HFFc6 (cell line): ENCODE results near the gene DIP2B. TPM values are rescaled to one million over a fixed set of nuclear protein-coding genes. Genes with fewer than 3 reads are reported as not detected.

Experiments
- DNase-seq: peaks from one replicate; pipeline ENCODE4 v3.0.0-alpha.2; 2018
- H3K27ac Mint-ChIP-seq: 2 replicates; pipeline ENCODE4 v1.8.0; 2020; ENCODE audit warnings: mild to moderate bottlenecking, mixed read lengths
- H3K27me3 Mint-ChIP-seq: 2 replicates; pipeline ENCODE4 v1.8.0; 2021; ENCODE audit warnings: mild to moderate bottlenecking, moderate library complexity, mixed read lengths; ENCODE audit not compliant: insufficient read depth
- H3K36me3 Mint-ChIP-seq: 2 replicates; pipeline ENCODE4 v1.8.0; 2021; ENCODE audit warnings: low read depth, mixed read lengths
- H3K4me1 Mint-ChIP-seq: 2 replicates; pipeline ENCODE4 v1.8.0; 2020; ENCODE audit warnings: low read depth, mixed read lengths
- H3K4me3 Mint-ChIP-seq: 2 replicates; pipeline ENCODE4 v1.8.0; 2020; ENCODE audit warnings: mild to moderate bottlenecking, moderate library complexity, mixed read lengths
- H3K9me3 Mint-ChIP-seq: 2 replicates; pipeline ENCODE4 v1.8.0; 2020; ENCODE audit warnings: mild to moderate bottlenecking, mixed read lengths
- CTCF ChIP-seq: fragments of 200-600 bp; sonication (generic); IDR thresholded peaks from 2 replicates; pipeline ENCODE4 v1.5.0; 2021; ENCODE audit warnings: antibody characterized with exemption, mild to moderate bottlenecking
- total RNA-seq, 6 experiments: library from RNA; stranded (reverse); fragmentation: NEBNext Ultra II Directional; extraction: Animal tissue kit (Norgen Biotek cat#: 25700); gene quantifications; 2 replicates in 1 of 6; 3 replicates in 5 of 6; pipeline ENCODE4 v1.2.3, GENCODE V29; 2021

DIP2B gene
- total RNA-seq, 6 experiments from 2014 or later, result 17.4 to 24.7 (median 20.6) TPM

- no peak for TF ChIP-seq CTCF
- DNase-seq, result no peak
- Mint-ChIP-seq H3K4me3 (no peak overlapping the region), H3K36me3 (peaks cover 28% of the 10 kb centered on the region), H3K9me3 (no peaks in the 10 kb centered on the region), H3K27me3 (peaks cover 1% of the 10 kb centered on the region; the same call in 1 of the 2 replicates), H3K4me1 (peaks cover 44% of the 10 kb centered on the region), H3K27ac (no peak overlapping the region)
Measured at GRCh38 chr12:50628394-50628793, 123.6 kb downstream of the DIP2B start.

- H3K27me3 Mint-ChIP-seq, result no peaks in the 10 kb centered on the region
- peak overlapping the region; percentile 85 for H3K27ac Mint-ChIP-seq
- DNase-seq, result peak; percentile 77
- H3K9me3 Mint-ChIP-seq, result no peaks in the 10 kb centered on the region
- peaks cover 7% of the 10 kb centered on the region for H3K36me3 Mint-ChIP-seq
- peaks cover 54% of the 10 kb centered on the region for H3K4me1 Mint-ChIP-seq
- no peak for TF ChIP-seq CTCF
- peak overlapping the region; percentile 43 for H3K4me3 Mint-ChIP-seq
Measured at GRCh38 chr12:50633955-50634354, 129.2 kb downstream of the DIP2B start.

GRCh38 chr12:50634379-50634778, 129.6 kb downstream of the DIP2B start:
- Mint-ChIP-seq H3K9me3 (no peaks in the 10 kb centered on the region), H3K36me3 (peaks cover 3% of the 10 kb centered on the region)
- no peak for TF ChIP-seq CTCF

GRCh38 chr12:50635364-50635763, 130.6 kb downstream of the DIP2B start:
- Mint-ChIP-seq H3K9me3 (no peaks in the 10 kb centered on the region), H3K36me3 (no peaks in the 10 kb centered on the region; the same call in 1 of the 2 replicates), H3K4me1 (peaks cover 63% of the 10 kb centered on the region), H3K27ac (no peak overlapping the region), H3K4me3 (no peak overlapping the region), H3K27me3 (no peaks in the 10 kb centered on the region)
- no peak for DNase-seq
- TF ChIP-seq CTCF, result no peak

More at GRCh38 chr12:50634379-50634778, 129.6 kb downstream of the DIP2B start:
- no peaks in the 10 kb centered on the region for H3K27me3 Mint-ChIP-seq
- H3K27ac Mint-ChIP-seq, result peak overlapping the region; percentile 85
- DNase-seq, result no peak
- peak overlapping the region; percentile 43 for H3K4me3 Mint-ChIP-seq
- peaks cover 58% of the 10 kb centered on the region for H3K4me1 Mint-ChIP-seq

- Mint-ChIP-seq H3K9me3 (no peaks in the 10 kb centered on the region), H3K4me1 (peaks cover 63% of the 10 kb centered on the region), H3K27me3 (no peaks in the 10 kb centered on the region), H3K27ac (no peak overlapping the region), H3K36me3 (no peaks in the 10 kb centered on the region; the same call in 1 of the 2 replicates), H3K4me3 (no peak overlapping the region)
- no peak for DNase-seq
- TF ChIP-seq CTCF, result no peak
Measured at GRCh38 chr12:50635857-50636256, 131.1 kb downstream of the DIP2B start.

- Mint-ChIP-seq H3K27me3 (no peaks in the 10 kb centered on the region), H3K36me3 (no peaks in the 10 kb centered on the region; the same call in 1 of the 2 replicates), H3K9me3 (no peaks in the 10 kb centered on the region), H3K4me3 (no peak overlapping the region), H3K4me1 (peaks cover 69% of the 10 kb centered on the region), H3K27ac (no peak overlapping the region)
- DNase-seq, result no peak
- no peak for TF ChIP-seq CTCF
Measured at GRCh38 chr12:50636505-50636904, 131.7 kb downstream of the DIP2B start.
